Esophagus muscularis mucosa (tissue), 3 donors: Measurements from ENCODE around the gene GHR.
"Not testable (repeated sequence)": the region's sequence is repeated elsewhere in the genome, so short reads cannot be mapped to it uniquely, and the experiment has no call there.

Experiments
- POLR2A ChIP-seq: fragments of 450-650 bp; IDR thresholded peaks from one replicate; pipeline ENCODE4 v1.6.1; 2017; ENCODE audit warnings: antibody characterized with exemption, moderate library complexity, mild to moderate bottlenecking, low read depth
- POLR2AphosphoS5 ChIP-seq, 2 donors: sonication (generic); formaldehyde crosslinking; IDR thresholded peaks; one replicate each; pipeline ENCODE4 v1.6.1; 2017; ENCODE audit warnings: antibody characterized with exemption in 2 of 2
- TF ChIP-seq, protein P1 (sequence below), 3 experiments: fragments of 200-600 bp in 2 of 3; fragments of 450-650 bp in 1 of 3; sonication (generic) in 2 of 3; IDR thresholded peaks; one replicate each; pipeline ENCODE4 v1.5.1; 2017 to 2019; ENCODE audit warnings: antibody characterized with exemption in 3 of 3, mild to moderate bottlenecking in 2 of 3, moderate library complexity in 1 of 3

DNA sequence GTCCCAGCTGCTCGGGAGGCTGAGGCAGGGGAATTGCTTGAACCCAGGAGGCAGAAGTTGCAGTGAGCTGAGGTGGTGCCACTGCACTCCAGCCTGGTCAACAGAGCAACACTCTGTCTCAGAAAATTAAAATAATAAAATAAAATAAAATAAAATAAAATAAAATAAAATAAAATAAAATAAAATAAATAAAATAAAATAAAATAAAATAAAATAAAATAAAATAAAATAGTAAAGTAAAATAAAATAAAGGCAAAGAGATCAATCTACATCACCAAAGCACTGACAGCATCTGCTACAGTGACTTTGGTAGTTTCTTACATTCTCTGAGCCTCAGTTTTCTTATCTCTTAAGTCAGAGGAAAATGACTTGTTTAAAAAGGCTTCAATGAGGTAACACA is 152.7 kb downstream of the GHR start:
- TF ChIP-seq POLR2A; POLR2AphosphoS5 (IDR thresholded peaks at IDR 0.05): not testable (repeated sequence)
- TF ChIP-seq, protein P1, sequence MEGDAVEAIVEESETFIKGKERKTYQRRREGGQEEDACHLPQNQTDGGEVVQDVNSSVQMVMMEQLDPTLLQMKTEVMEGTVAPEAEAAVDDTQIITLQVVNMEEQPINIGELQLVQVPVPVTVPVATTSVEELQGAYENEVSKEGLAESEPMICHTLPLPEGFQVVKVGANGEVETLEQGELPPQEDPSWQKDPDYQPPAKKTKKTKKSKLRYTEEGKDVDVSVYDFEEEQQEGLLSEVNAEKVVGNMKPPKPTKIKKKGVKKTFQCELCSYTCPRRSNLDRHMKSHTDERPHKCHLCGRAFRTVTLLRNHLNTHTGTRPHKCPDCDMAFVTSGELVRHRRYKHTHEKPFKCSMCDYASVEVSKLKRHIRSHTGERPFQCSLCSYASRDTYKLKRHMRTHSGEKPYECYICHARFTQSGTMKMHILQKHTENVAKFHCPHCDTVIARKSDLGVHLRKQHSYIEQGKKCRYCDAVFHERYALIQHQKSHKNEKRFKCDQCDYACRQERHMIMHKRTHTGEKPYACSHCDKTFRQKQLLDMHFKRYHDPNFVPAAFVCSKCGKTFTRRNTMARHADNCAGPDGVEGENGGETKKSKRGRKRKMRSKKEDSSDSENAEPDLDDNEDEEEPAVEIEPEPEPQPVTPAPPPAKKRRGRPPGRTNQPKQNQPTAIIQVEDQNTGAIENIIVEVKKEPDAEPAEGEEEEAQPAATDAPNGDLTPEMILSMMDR (IDR thresholded peaks at IDR 0.05): not testable (repeated sequence)
